Thoracic aorta (tissue), 2 donors: ENCODE measurements around the gene ALOX12B. TPM values are rescaled to one million over a fixed set of nuclear protein-coding genes. Genes with fewer than 3 reads are reported as not detected.

Experiments
- ATAC-seq: fragments of 150-250 bp; one replicate; pipeline ENCODE4 v1.8.0; 2017; ENCODE audit warnings: low read depth; ENCODE audit not compliant: insufficient number of reproducible peaks, low FRiP score
- DNase-seq: peaks from one replicate; pipeline ENCODE4 v3.0.0-alpha.2; 2020; ENCODE audit warnings: low spot score
- H3K27ac ChIP-seq, 2 donors: fragments of 200-600 bp; sonication (generic); 1 replicate in 1 of 2; 2 replicates in 1 of 2; pipeline ENCODE4 v1.5.1; 2016; ENCODE audit warnings: mild to moderate bottlenecking in 2 of 2, moderate library complexity in 2 of 2
- H3K27me3 ChIP-seq: fragments of 200-600 bp; sonication (generic); replicated peaks from 2 replicates; pipeline ENCODE4 v1.6.0; 2016; ENCODE audit warnings: mild to moderate bottlenecking; ENCODE audit not compliant: insufficient read depth
- H3K36me3 ChIP-seq: fragments of 200-600 bp; sonication (generic); one replicate; pipeline ENCODE4 v1.5.1; 2016
- H3K4me1 ChIP-seq, 2 donors: fragments of 200-600 bp; sonication (generic); 1 replicate in 1 of 2; 2 replicates in 1 of 2; pipeline versions ENCODE4 v1.5.1 to v1.6.0; 2016; ENCODE audit warnings: low read depth in 2 of 2, mild to moderate bottlenecking in 1 of 2; ENCODE audit not compliant: control insufficient read depth in 1 of 2
- H3K4me3 ChIP-seq: fragments of 200-600 bp; sonication (generic); 2 replicates; pipeline ENCODE4 v1.5.1; 2016; ENCODE audit warnings: mild to moderate bottlenecking
- H3K9me3 ChIP-seq: fragments of 200-600 bp; sonication (generic); 2 replicates; pipeline ENCODE4 v1.5.1; 2016
- total RNA-seq, 2 donors: library from RNA; depleted of rRNA; stranded (reverse); fragments of >200 nt; gene quantifications; one replicate each; pipeline versions ENCODE4 v1.1.0 to v1.2.3, GENCODE V29; 2016
- TF ChIP-seq, protein P1 (sequence below): fragments of 200-600 bp; sonication (generic); IDR thresholded peaks from one replicate; pipeline ENCODE4 v1.5.1; 2019; ENCODE audit warnings: antibody characterized with exemption

ALOX12B gene
- total RNA-seq, 2 donors from 2014 or later, result not detected

GRCh38 chr17:8052256-8053252 lies 35.0 kb downstream of the ALOX12B start:
- DNase-seq, result no peak
- TF ChIP-seq, protein P1, sequence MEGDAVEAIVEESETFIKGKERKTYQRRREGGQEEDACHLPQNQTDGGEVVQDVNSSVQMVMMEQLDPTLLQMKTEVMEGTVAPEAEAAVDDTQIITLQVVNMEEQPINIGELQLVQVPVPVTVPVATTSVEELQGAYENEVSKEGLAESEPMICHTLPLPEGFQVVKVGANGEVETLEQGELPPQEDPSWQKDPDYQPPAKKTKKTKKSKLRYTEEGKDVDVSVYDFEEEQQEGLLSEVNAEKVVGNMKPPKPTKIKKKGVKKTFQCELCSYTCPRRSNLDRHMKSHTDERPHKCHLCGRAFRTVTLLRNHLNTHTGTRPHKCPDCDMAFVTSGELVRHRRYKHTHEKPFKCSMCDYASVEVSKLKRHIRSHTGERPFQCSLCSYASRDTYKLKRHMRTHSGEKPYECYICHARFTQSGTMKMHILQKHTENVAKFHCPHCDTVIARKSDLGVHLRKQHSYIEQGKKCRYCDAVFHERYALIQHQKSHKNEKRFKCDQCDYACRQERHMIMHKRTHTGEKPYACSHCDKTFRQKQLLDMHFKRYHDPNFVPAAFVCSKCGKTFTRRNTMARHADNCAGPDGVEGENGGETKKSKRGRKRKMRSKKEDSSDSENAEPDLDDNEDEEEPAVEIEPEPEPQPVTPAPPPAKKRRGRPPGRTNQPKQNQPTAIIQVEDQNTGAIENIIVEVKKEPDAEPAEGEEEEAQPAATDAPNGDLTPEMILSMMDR, result no peak
- Histone ChIP-seq H3K4me1 (no peaks in the 10 kb centered on the region), H3K36me3 (no peaks in the 10 kb centered on the region), H3K27me3 (no peaks in the 10 kb centered on the region), H3K27ac (no peak overlapping the region), H3K4me3 (no peak overlapping the region), H3K9me3 (no peaks in the 10 kb centered on the region)
- no peak for ATAC-seq

DNA sequence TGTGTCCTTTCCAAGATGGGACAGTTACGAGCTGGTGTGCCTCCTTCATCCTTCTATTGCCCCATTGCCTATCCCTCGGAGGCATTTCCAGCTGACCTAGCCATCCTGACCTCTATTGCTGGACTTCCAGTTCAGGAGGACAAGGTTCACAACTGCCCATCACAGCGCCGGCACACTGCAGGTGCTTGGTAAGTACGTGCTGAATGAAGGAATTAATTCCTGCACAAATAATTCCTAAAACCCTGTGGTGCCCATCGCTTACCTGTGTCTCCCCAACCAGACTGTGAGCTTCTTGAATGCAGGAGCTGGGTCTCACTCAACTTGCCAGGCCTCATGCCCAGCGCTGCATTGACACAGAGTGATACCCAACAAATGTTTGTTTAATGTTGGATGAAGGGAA lies 35.7 kb downstream of the ALOX12B start:
- Histone ChIP-seq H3K9me3 (no peaks in the 10 kb centered on the region), H3K27ac (no peak overlapping the region), H3K36me3 (no peaks in the 10 kb centered on the region), H3K4me1 (no peaks in the 10 kb centered on the region), H3K27me3 (no peaks in the 10 kb centered on the region), H3K4me3 (no peak overlapping the region)
- ATAC-seq, result no peak
- TF ChIP-seq, protein P1, result no peak
- DNase-seq, result no peak

GRCh38 chr17:8048736-8049135 lies 38.8 kb downstream of the ALOX12B start:
- ATAC-seq (no peak), DNase-seq (no peak)
- Histone ChIP-seq H3K27me3 (no peaks in the 10 kb centered on the region), H3K4me3 (no peak overlapping the region), H3K9me3 (no peaks in the 10 kb centered on the region), H3K36me3 (no peaks in the 10 kb centered on the region), H3K4me1 (no peaks in the 10 kb centered on the region), H3K27ac (no peak overlapping the region)
- TF ChIP-seq, protein P1, result no peak

GRCh38 chr17:8048236-8048635 lies 39.3 kb downstream of the ALOX12B start:
- H3K9me3 ChIP-seq, result no peaks in the 10 kb centered on the region
- TF ChIP-seq, protein P1, result no peak
- ATAC-seq (no peak), DNase-seq (no peak)
- no peaks in the 10 kb centered on the region for H3K4me1 ChIP-seq
- H3K27ac ChIP-seq, result no peak overlapping the region
- H3K4me3 ChIP-seq, result no peak overlapping the region
- H3K36me3 ChIP-seq, result no peaks in the 10 kb centered on the region
- no peaks in the 10 kb centered on the region for H3K27me3 ChIP-seq

- no peak for ATAC-seq
- DNase-seq, result no peak
- TF ChIP-seq, protein P1, result no peak
- H3K4me3 ChIP-seq, result no peak overlapping the region
- H3K36me3 ChIP-seq, result no peaks in the 10 kb centered on the region
- no peaks in the 10 kb centered on the region for H3K4me1 ChIP-seq
- no peaks in the 10 kb centered on the region for H3K9me3 ChIP-seq
- no peaks in the 10 kb centered on the region for H3K27me3 ChIP-seq
- H3K27ac ChIP-seq, result no peak overlapping the region
Measured at GRCh38 chr17:8047769-8048110, 39.8 kb downstream of the ALOX12B start.
